SK-N-DZ (cell line): ENCODE results near the gene SRGAP1.
A peak's percentile ranks its signal among the peaks of the same experiment; 100 is the strongest.
"Not testable (repeated sequence)": the region's sequence is repeated elsewhere in the genome, so short reads cannot be mapped to it uniquely, and the experiment has no call there.

Experiments used
- DNase-seq: peaks from one replicate; pipeline ENCODE4 v3.0.0-alpha.2; 2015; ENCODE audit warnings: low spot score

Gene SRGAP1

GRCh38 chr12:64044191-64044590, 199.7 kb downstream of the SRGAP1 start:
- no peak for DNase-seq

- no peak for DNase-seq
Measured at GRCh38 chr12:64051057-64051456, 206.6 kb downstream of the SRGAP1 start.

- DNase-seq = no peak
Measured at GRCh38 chr12:64053117-64053516, 208.6 kb downstream of the SRGAP1 start.

- peak; percentile 40 for DNase-seq
Measured at GRCh38 chr12:64054079-64054520, 209.6 kb downstream of the SRGAP1 start.

GRCh38 chr12:64056741-64057140, 212.2 kb downstream of the SRGAP1 start:
- peak; percentile 83 for DNase-seq

GRCh38 chr12:64057706-64058105, 213.2 kb downstream of the SRGAP1 start:
- DNase-seq = no peak

GRCh38 chr12:64058541-64059265, 214.2 kb downstream of the SRGAP1 start:
- no peak for DNase-seq

- DNase-seq = no peak
Measured at GRCh38 chr12:64059685-64060084, 215.2 kb downstream of the SRGAP1 start.

GRCh38 chr12:64061868-64062375, 217.4 kb downstream of the SRGAP1 start:
- no peak for DNase-seq

- no peak for DNase-seq
Measured at GRCh38 chr12:64063121-64063520, 218.6 kb downstream of the SRGAP1 start.

GRCh38 chr12:64064240-64064639, 219.7 kb downstream of the SRGAP1 start:
- DNase-seq = no peak

GRCh38 chr12:64064706-64065105, 220.2 kb downstream of the SRGAP1 start:
- no peak for DNase-seq

GRCh38 chr12:64065881-64066451, 221.5 kb downstream of the SRGAP1 start:
- no peak for DNase-seq

- DNase-seq = no peak
Measured at GRCh38 chr12:64066776-64067175, 222.3 kb downstream of the SRGAP1 start.

GRCh38 chr12:64070454-64070853, 226.0 kb downstream of the SRGAP1 start:
- no peak for DNase-seq

- DNase-seq = peak; percentile 55
Measured at GRCh38 chr12:64072916-64073575, 228.5 kb downstream of the SRGAP1 start.

GRCh38 chr12:64076565-64076964, 232.1 kb downstream of the SRGAP1 start:
- DNase-seq = not testable (repeated sequence)

- DNase-seq = no peak
Measured at GRCh38 chr12:64077922-64078321, 233.4 kb downstream of the SRGAP1 start.

GRCh38 chr12:64080319-64081007, 236.0 kb downstream of the SRGAP1 start:
- no peak for DNase-seq

- DNase-seq = no peak
Measured at GRCh38 chr12:64081008-64081404, 236.5 kb downstream of the SRGAP1 start.

GRCh38 chr12:64082116-64082515, 237.6 kb downstream of the SRGAP1 start:
- DNase-seq = no peak

GRCh38 chr12:64082866-64083268, 238.4 kb downstream of the SRGAP1 start:
- no peak for DNase-seq
